Ishikawa (cell line): Measurements from ENCODE around the gene ZNF112.

Experiments
- CEBPB ChIP-seq: IDR thresholded peaks from 2 replicates; pipeline ENCODE4 v1.6.1; 2012
- EP300 ChIP-seq: IDR thresholded peaks from 2 replicates; pipeline ENCODE4 v1.6.1; 2012; ENCODE audit warnings: borderline replicate concordance
- RAD21 ChIP-seq: IDR thresholded peaks from 2 replicates; pipeline ENCODE4 v1.6.1; 2012; ENCODE audit warnings: low read depth
- TAF1 ChIP-seq: IDR thresholded peaks from 2 replicates; pipeline ENCODE4 v1.6.1; 2012; ENCODE audit warnings: low read depth, mild to moderate bottlenecking
- TEAD4 ChIP-seq: IDR thresholded peaks from 2 replicates; pipeline ENCODE4 v1.6.1; 2012

DNA sequence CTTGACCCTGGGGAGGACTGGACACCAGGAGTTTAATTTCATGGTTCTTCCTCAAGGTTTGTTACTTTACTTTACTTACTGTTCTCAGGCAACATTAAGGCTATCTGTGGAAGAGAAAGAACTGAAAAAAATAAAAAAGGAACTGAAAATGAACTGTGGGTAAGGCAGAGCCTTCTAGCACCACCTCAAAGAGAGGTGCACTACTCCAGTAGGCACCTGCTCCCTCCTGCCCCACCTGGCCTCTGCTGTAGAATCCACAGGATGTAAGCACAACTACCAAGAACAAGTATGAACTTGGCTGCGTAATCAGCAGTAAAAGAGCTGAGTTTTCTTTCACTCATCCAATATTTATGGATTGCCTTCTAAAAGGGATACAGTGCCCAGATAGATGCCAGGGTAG is 12.2 kb downstream of the ZNF112 start:
- TF ChIP-seq EP300 (no peak), CEBPB (no peak), RAD21 (no peak), TEAD4 (no peak), TAF1 (no peak)
